Fibroblast of mammary gland (primary cell): Measurements from ENCODE around the gene ATRAID.

Experiments
- DNase-seq: peaks from one replicate; pipeline ENCODE4 v3.0.0-alpha.2; 2010; ENCODE audit warnings: low read depth
- H3K4me3 ChIP-seq: 2 replicates; pipeline ENCODE4 v1.5.1; 2011; ENCODE audit warnings: low read depth, mild to moderate bottlenecking, low read length, moderate library complexity; ENCODE audit not compliant: control insufficient read depth
- CTCF ChIP-seq: conservative IDR thresholded peaks from 2 replicates; pipeline ENCODE4 v1.5.1; 2011; ENCODE audit warnings: low read depth, low read length, inconsistent platforms; ENCODE audit not compliant: control insufficient read depth, insufficient read depth

ATRAID gene

GRCh38 chr2:27264753-27265535, 53.1 kb downstream of the ATRAID start:
- peak; percentile 26 for DNase-seq
- peak overlapping the region; percentile 6 for H3K4me3 ChIP-seq
- no peak for TF ChIP-seq CTCF

DNA sequence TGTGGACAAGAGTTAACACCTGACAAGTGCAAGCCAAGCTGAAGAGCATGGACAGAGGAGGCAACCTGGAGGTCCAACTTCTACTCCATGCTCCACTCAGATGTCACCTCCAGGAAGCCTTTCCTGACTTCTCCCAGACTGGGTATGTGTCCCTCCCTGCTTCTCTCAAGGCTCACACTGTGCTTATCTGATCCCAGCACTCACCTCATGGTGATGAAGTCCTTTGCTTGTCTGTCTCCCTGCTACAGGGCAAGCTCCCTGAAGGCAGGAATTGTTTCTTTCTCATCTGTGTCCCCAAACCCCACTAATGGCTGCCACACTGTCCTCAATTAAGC, 53.7 kb downstream of the ATRAID start:
- no peak for TF ChIP-seq CTCF
- no peak overlapping the region for H3K4me3 ChIP-seq
- DNase-seq, result no peak
